Measurements from ENCODE around the gene MT1E. TPM values are rescaled to one million over a fixed set of nuclear protein-coding genes. Genes with fewer than 3 reads are reported as not detected.
"Not testable (repeated sequence)": the region's sequence is repeated elsewhere in the genome, so short reads cannot be mapped to it uniquely, and the experiment has no call there.

MT1E gene
- total RNA-seq, 2 experiments from 2014 or later: 61.1 to 108 TPM

GRCh38 chr16:56662357-56663354 is 37.1 kb downstream of the MT1E start:
- peak; percentile 59 for ATAC-seq
- intact Hi-C loops (cut with DNase I, micrococcal nuclease): loop anchor here in 1 of 2 experiments (1.0 kb wide), 1 partner anchor 20 kb away; the partner anchor contains the start of gene MT1X
- POLR2A ChIA-PET: interaction anchor here (1.5 kb wide), 1 partner anchor 13 kb away, joined by 5 read pairs; no protein-coding TSS in a partner anchor

GRCh38 chr16:56664506-56664905 is 38.9 kb downstream of the MT1E start:
- no peak overlapping the region for H3K4me3 Mint-ChIP-seq
- H3K27me3 Mint-ChIP-seq: peaks cover 39% of the 10 kb centered on the region
- ChIA-PET CTCF (no interaction called here), POLR2A (no interaction called here)
- peaks cover 22% of the 10 kb centered on the region for H3K4me1 Mint-ChIP-seq
- H3K36me3 Mint-ChIP-seq (ENCODE audit: low read depth): no peaks in the 10 kb centered on the region
- H3K9me3 Mint-ChIP-seq (ENCODE audit: low read depth): no peaks in the 10 kb centered on the region
- DNase-seq (no peak), ATAC-seq (no peak)
- intact Hi-C loops (cut with DNase I, micrococcal nuclease): no loop called here
- no peak overlapping the region for H3K27ac Mint-ChIP-seq

More at GRCh38 chr16:56662357-56663354, 37.1 kb downstream of the MT1E start:
- H3K4me1 Mint-ChIP-seq: peaks cover 17% of the 10 kb centered on the region
- H3K27me3 Mint-ChIP-seq: peaks cover 23% of the 10 kb centered on the region
- no peaks in the 10 kb centered on the region for H3K9me3 Mint-ChIP-seq (ENCODE audit: low read depth)
- H3K4me3 Mint-ChIP-seq: peak overlapping the region; percentile 59
- CTCF ChIA-PET: interaction anchor here (0.5 to 2.6 kb wide), 6 partner anchors 20 to 253 kb away, joined by 3 to 7 read pairs (median 3); partner anchors contain the start of genes MT1E and MT1X
- peak; percentile 68 for DNase-seq
- H3K36me3 Mint-ChIP-seq (ENCODE audit: low read depth): no peaks in the 10 kb centered on the region
- H3K27ac Mint-ChIP-seq: peak overlapping the region; percentile 3

- DNase-seq; POLR2A ChIA-PET; H3K4me3 Mint-ChIP-seq; H3K9me3 Mint-ChIP-seq (ENCODE audit: low read depth); intact Hi-C loops (cut with DNase I, micrococcal nuclease); H3K27ac Mint-ChIP-seq; H3K36me3 Mint-ChIP-seq (ENCODE audit: low read depth); ATAC-seq; CTCF ChIA-PET: not testable (repeated sequence)
- Mint-ChIP-seq H3K4me1 (peaks cover 26% of the 10 kb centered on the region), H3K27me3 (peaks cover 47% of the 10 kb centered on the region)
Observed at GRCh38 chr16:56665286-56666261, 40.0 kb downstream of the MT1E start.

- Mint-ChIP-seq H3K9me3 (ENCODE audit: low read depth) (no peaks in the 10 kb centered on the region), H3K4me3 (peak within 1 kb of the TSS; percentile 50), H3K27ac (no peak within 1 kb of the TSS), H3K27me3 (peaks cover 63% of the 10 kb centered on the region), H3K4me1 (peaks cover 19% of the 10 kb centered on the region), H3K36me3 (ENCODE audit: low read depth) (no peaks in the 10 kb centered on the region)
- ChIA-PET POLR2A (no interaction called here), CTCF (interaction anchor here (1.1 to 1.3 kb wide), 2 partner anchors 10 to 11 kb away, joined by 3 to 5 read pairs; no protein-coding TSS in a partner anchor)
- ATAC-seq (peak; percentile 70), DNase-seq (peak; percentile 69)
- intact Hi-C loops (cut with DNase I, micrococcal nuclease): loop anchor here (1.0 to 2.0 kb wide), 3 partner anchors 14 to 43 kb away; partner anchors contain the start of genes MT1X (in 2 of the 2) and MT1E (in 1 of the 2)
Observed at GRCh38 chr16:56667581-56668571, 42.3 kb downstream of the MT1E start, which contains the start of gene MT1G. TSS of gene MT1G (minus strand) at chr16:56668065. CDS start at chr16:56667993, 72 bp downstream.

- peak; percentile 45 for DNase-seq
- H3K4me3 Mint-ChIP-seq: no peak within 1 kb of the TSS
- H3K27me3 Mint-ChIP-seq: peaks cover 70% of the 10 kb centered on the region
- intact Hi-C loops (cut with DNase I, micrococcal nuclease): loop anchor here (2.0 kb wide), 2 partner anchors 14 to 44 kb away; partner anchors contain the start of genes MT1E (in 1 of the 2) and MT1X (in 1 of the 2)
- H3K27ac Mint-ChIP-seq: no peak within 1 kb of the TSS
- peaks cover 18% of the 10 kb centered on the region for H3K4me1 Mint-ChIP-seq
- ChIA-PET POLR2A (interaction anchor here (0.6 to 1.0 kb wide), 3 partner anchors 13 to 747 kb away, joined by 4 to 5 read pairs (median 4); partner anchors contain the start of genes MT1X and MT2A), CTCF (interaction anchor here (1.3 kb wide), 1 partner anchor 10 kb away, joined by 5 read pairs; no protein-coding TSS in a partner anchor)
- no peaks in the 10 kb centered on the region for H3K9me3 Mint-ChIP-seq (ENCODE audit: low read depth)
- no peaks in the 10 kb centered on the region for H3K36me3 Mint-ChIP-seq (ENCODE audit: low read depth)
- ATAC-seq: peak; percentile 43
Observed at GRCh38 chr16:56669005-56669839, 43.6 kb downstream of the MT1E start, which contains the start of gene MT1H. TSS of gene MT1H (plus strand) at chr16:56669814. CDS start at chr16:56669885, 71 bp downstream.

GRCh38 chr16:56669840-56670619 is 44.4 kb downstream of the MT1E start:
- H3K9me3 Mint-ChIP-seq (ENCODE audit: low read depth): no peaks in the 10 kb centered on the region
- ChIA-PET POLR2A (interaction anchor here (0.6 to 1.0 kb wide), 3 partner anchors 12 to 746 kb away, joined by 4 to 5 read pairs (median 4); partner anchors contain the start of genes MT1X and MT2A), CTCF (interaction anchor here (1.2 kb wide), 1 partner anchor 32 kb away, joined by 3 read pairs; no protein-coding TSS in a partner anchor)
- ATAC-seq: no peak
- no peak overlapping the region for H3K4me3 Mint-ChIP-seq
- no peaks in the 10 kb centered on the region for H3K36me3 Mint-ChIP-seq (ENCODE audit: low read depth)
- no peak for DNase-seq
- H3K4me1 Mint-ChIP-seq: peaks cover 18% of the 10 kb centered on the region
- intact Hi-C loops (cut with DNase I, micrococcal nuclease): loop anchor here (2.0 kb wide), 2 partner anchors 13 to 45 kb away; partner anchors contain the start of genes MT1E (in 1 of the 2) and MT1X (in 1 of the 2)
- H3K27ac Mint-ChIP-seq: no peak overlapping the region
- peaks cover 73% of the 10 kb centered on the region for H3K27me3 Mint-ChIP-seq

- POLR2A ChIA-PET: no interaction called here
- ATAC-seq (no peak), DNase-seq (no peak)
- Mint-ChIP-seq H3K27ac (no peak overlapping the region), H3K27me3 (peaks cover 76% of the 10 kb centered on the region), H3K4me3 (no peak overlapping the region), H3K9me3 (ENCODE audit: low read depth) (no peaks in the 10 kb centered on the region), H3K36me3 (ENCODE audit: low read depth) (no peaks in the 10 kb centered on the region), H3K4me1 (peaks cover 23% of the 10 kb centered on the region)
- intact Hi-C loops (cut with DNase I, micrococcal nuclease): no loop called here
- CTCF ChIA-PET: interaction anchor here (1.2 kb wide), 1 partner anchor 32 kb away, joined by 3 read pairs; no protein-coding TSS in a partner anchor
Observed at GRCh38 chr16:56670620-56670934, 45.0 kb downstream of the MT1E start.

GRCh38 chr16:56671691-56672090 is 46.1 kb downstream of the MT1E start:
- CTCF ChIA-PET; H3K36me3 Mint-ChIP-seq (ENCODE audit: low read depth); H3K27ac Mint-ChIP-seq; H3K9me3 Mint-ChIP-seq (ENCODE audit: low read depth); H3K4me3 Mint-ChIP-seq; POLR2A ChIA-PET; ATAC-seq; intact Hi-C loops (cut with DNase I, micrococcal nuclease); DNase-seq: not testable (repeated sequence)
- H3K4me1 Mint-ChIP-seq: peaks cover 28% of the 10 kb centered on the region
- H3K27me3 Mint-ChIP-seq: peaks cover 67% of the 10 kb centered on the region

Data from activated CD4-positive, alpha-beta T cell treated with anti-CD3 and anti-CD28 coated beads for 36 hours (primary cell).